Uterus (tissue), 4 donors: Measurements from ENCODE around the gene ZNF280A. TPM values are rescaled to one million over a fixed set of nuclear protein-coding genes. Genes with fewer than 3 reads are reported as not detected.

Source experiments
- DNase-seq, 2 donors: peaks; one replicate each; pipeline ENCODE4 v3.0.0-alpha.2; 2019 to 2020
- H3K27ac ChIP-seq, 2 donors: fragments of 200-600 bp; sonication (generic); 1 replicate in 1 of 2; 2 replicates in 1 of 2; pipeline ENCODE4 v1.5.1; 2016 to 2018
- H3K27me3 ChIP-seq, 2 donors: fragments of 200-600 bp; sonication (generic); one replicate each; pipeline ENCODE4 v1.5.1; 2018 to 2019; ENCODE audit warnings: control low read depth in 1 of 2
- H3K36me3 ChIP-seq, 2 donors: fragments of 200-600 bp; sonication (generic); one replicate each; pipeline ENCODE4 v1.5.1; 2019; ENCODE audit warnings: control low read depth in 1 of 2
- H3K4me1 ChIP-seq, 2 donors: fragments of 200-600 bp; sonication (generic); one replicate each; pipeline ENCODE4 v1.5.1; 2018 to 2019; ENCODE audit warnings: control low read depth in 1 of 2
- H3K4me3 ChIP-seq, 2 donors: fragments of 200-600 bp; sonication (generic); 1 replicate in 1 of 2; 2 replicates in 1 of 2; pipeline ENCODE4 v1.5.1; 2018 to 2019; ENCODE audit warnings: mild to moderate bottlenecking in 1 of 2
- H3K9me3 ChIP-seq, 2 donors: fragments of 200-600 bp; sonication (generic); one replicate each; pipeline ENCODE4 v1.5.1; 2019; ENCODE audit warnings: control low read depth in 1 of 2
- POLR2A ChIP-seq, 2 donors: fragments of 450-650 bp; IDR thresholded peaks; one replicate each; pipeline ENCODE4 v1.6.1; 2016; ENCODE audit warnings: antibody characterized with exemption in 2 of 2, mild to moderate bottlenecking in 1 of 2, moderate library complexity in 1 of 2
- intact Hi-C: fragments of 100-400 bp; cut with DNase I; formaldehyde crosslinking; loops from one replicate; pipeline ENCODE4 v1.15.1; 2023; ENCODE audit warnings: low total_unique reads
- total RNA-seq, 4 donors: library from RNA; depleted of rRNA in 3 of 4; stranded (reverse); fragments of >200 nt in 3 of 4; gene quantifications; one replicate each; pipeline versions ENCODE4 v1.1.0 to v1.2.4, GENCODE V29; 2014 to 2023
- TF ChIP-seq, protein P1 (sequence below), 4 experiments: fragments of 200-600 bp in 2 of 4; fragments of 450-650 bp in 2 of 4; sonication (generic) in 2 of 4; IDR thresholded peaks; one replicate each; pipeline ENCODE4 v1.5.1; 2016 to 2019; ENCODE audit warnings: antibody characterized with exemption in 4 of 4, mild to moderate bottlenecking in 2 of 4, moderate library complexity in 1 of 4
- donor health status: DM: yes; HTN: yes; CAD: no.

ZNF280A gene
- total RNA-seq, 4 donors from 2014 or later = not detected

DNA sequence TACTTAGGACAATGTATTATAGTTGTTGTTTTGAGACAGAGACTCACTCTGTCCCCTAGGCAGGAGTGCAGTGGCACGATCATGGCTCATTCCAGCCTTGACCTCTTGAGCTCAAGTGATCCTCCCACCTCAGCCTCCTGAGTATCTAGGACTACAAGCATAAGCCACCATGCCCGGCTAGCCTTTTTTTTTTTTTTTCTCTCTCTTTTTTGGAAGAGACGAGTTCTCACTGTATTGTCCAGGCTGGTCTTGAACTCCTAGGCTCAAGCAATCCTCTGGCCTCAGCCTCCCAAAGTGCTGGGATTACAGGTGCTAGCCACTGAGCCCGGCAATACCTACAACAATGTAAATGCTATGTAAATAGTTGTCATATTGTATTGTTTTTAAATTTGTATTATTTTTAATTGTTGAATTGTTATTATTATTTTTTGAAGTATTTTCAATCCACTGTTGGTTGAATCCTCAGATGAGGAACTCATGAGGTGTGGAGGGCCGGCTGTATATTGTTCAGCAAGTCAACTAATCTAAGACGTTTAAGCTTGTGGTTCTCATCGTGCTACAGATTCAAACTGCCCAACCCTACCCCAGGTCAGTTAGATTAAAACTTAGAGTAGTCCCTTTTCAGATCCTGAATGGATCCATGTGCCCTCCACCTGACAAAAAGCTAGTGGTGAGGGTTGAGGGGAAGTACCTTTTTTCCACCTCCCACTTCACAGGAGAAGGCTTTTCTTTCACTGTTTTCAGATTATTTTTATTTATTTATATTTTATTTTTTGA, 11.9 kb upstream of the ZNF280A start:
- TF ChIP-seq, protein P1, sequence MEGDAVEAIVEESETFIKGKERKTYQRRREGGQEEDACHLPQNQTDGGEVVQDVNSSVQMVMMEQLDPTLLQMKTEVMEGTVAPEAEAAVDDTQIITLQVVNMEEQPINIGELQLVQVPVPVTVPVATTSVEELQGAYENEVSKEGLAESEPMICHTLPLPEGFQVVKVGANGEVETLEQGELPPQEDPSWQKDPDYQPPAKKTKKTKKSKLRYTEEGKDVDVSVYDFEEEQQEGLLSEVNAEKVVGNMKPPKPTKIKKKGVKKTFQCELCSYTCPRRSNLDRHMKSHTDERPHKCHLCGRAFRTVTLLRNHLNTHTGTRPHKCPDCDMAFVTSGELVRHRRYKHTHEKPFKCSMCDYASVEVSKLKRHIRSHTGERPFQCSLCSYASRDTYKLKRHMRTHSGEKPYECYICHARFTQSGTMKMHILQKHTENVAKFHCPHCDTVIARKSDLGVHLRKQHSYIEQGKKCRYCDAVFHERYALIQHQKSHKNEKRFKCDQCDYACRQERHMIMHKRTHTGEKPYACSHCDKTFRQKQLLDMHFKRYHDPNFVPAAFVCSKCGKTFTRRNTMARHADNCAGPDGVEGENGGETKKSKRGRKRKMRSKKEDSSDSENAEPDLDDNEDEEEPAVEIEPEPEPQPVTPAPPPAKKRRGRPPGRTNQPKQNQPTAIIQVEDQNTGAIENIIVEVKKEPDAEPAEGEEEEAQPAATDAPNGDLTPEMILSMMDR (IDR thresholded peaks at IDR 0.05) = no peak
- no peak for TF ChIP-seq POLR2A (IDR thresholded peaks at IDR 0.05)
- no peak for DNase-seq
- no peak overlapping the region for H3K4me3 ChIP-seq
- no peak overlapping the region for H3K27ac ChIP-seq
- no peaks in the 10 kb centered on the region for H3K27me3 ChIP-seq
- H3K4me1 ChIP-seq = no peaks in the 10 kb centered on the region
- H3K36me3 ChIP-seq = no peaks in the 10 kb centered on the region
- no peaks in the 10 kb centered on the region for H3K9me3 ChIP-seq
- intact Hi-C loops = no loop called here

- DNase-seq = no peak
- no peaks in the 10 kb centered on the region for H3K9me3 ChIP-seq
- H3K4me3 ChIP-seq = no peak overlapping the region
- no peak overlapping the region for H3K27ac ChIP-seq
- no peaks in the 10 kb centered on the region for H3K36me3 ChIP-seq
- intact Hi-C loops = no loop called here
- no peaks in the 10 kb centered on the region for H3K27me3 ChIP-seq
- H3K4me1 ChIP-seq = no peaks in the 10 kb centered on the region
- TF ChIP-seq, protein P1 (IDR thresholded peaks at IDR 0.05) = no peak
- TF ChIP-seq POLR2A (IDR thresholded peaks at IDR 0.05) = no peak
Measured at GRCh38 chr22:22528780-22529179, 8.7 kb upstream of the ZNF280A start.

DNA sequence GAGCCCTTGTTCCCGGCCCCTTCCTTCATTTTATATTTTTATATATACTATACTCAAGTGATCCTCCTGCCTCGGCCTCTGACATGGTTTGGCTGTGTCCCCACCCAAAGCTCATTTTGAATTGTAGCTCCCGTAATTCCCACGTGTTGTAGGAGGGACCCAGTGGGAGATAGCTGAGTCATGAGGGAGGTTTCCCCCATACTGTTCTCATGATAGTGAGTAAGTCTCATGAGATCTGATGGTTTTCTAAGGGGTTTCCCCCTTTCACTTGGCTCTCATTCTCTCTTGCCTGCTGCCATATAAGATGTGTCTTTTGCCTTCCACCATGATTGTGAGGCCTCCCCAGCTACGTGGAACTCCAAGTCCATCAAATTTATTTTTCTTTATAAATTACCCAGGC, 7.2 kb upstream of the ZNF280A start:
- TF ChIP-seq, protein P1 (IDR thresholded peaks at IDR 0.05) = no peak
- no peak for TF ChIP-seq POLR2A (IDR thresholded peaks at IDR 0.05)
- Histone ChIP-seq H3K4me3 (no peak overlapping the region), H3K27ac (no peak overlapping the region), H3K27me3 (no peaks in the 10 kb centered on the region), H3K36me3 (no peaks in the 10 kb centered on the region), H3K4me1 (no peaks in the 10 kb centered on the region), H3K9me3 (no peaks in the 10 kb centered on the region)
- intact Hi-C loops = no loop called here
- DNase-seq = no peak

DNA sequence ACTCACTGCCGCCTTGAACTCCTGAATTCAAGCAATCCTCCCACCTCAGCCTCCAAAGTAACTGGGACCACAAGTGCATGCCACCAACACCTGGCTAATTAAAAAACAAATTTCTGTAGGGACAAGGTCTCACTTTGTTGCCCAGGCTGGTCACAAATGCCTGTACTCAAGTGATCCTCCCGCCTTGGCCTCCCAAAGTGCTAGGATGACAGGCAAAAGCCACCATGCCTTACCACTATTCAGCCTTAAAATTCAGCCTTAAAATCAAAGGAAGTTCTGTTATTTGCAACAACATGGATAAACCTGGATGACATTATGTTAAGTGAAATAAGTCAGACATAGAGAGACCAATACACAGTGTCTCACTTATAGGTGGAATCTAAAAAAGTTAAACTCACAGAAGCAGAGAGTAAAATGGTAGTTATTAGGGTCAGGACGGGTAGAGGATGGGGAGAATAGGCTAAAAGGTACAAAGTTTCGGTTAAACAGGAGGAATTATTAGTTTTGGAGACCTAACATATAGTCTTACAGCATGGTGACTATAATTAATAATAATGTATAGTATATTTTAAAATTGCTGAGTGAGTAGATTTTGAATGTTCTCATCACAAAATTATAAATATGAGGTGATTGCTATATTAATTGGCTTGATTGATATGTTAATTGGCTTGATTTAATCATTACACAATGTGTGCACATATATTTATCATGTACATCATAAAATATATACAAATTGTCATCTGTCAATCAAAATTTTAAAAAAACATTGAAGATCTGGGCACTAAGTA, 6.2 kb upstream of the ZNF280A start:
- H3K27me3 ChIP-seq = no peaks in the 10 kb centered on the region

More for the DNA sequence above, 6.2 kb upstream of the ZNF280A start:
- Histone ChIP-seq H3K4me1 (no peaks in the 10 kb centered on the region), H3K4me3 (no peak overlapping the region), H3K27ac (no peak overlapping the region), H3K9me3 (no peaks in the 10 kb centered on the region), H3K36me3 (no peaks in the 10 kb centered on the region)
- intact Hi-C loops = no loop called here
- no peak for TF ChIP-seq POLR2A (IDR thresholded peaks at IDR 0.05)
- TF ChIP-seq, protein P1 (IDR thresholded peaks at IDR 0.05) = no peak
- DNase-seq = no peak
